Tibial nerve (tissue), 4 donors: ENCODE results near the gene DZIP1L. TPM values are rescaled to one million over a fixed set of nuclear protein-coding genes. Genes with fewer than 3 reads are reported as not detected.

Source experiments
- DNase-seq, 2 donors: peaks; one replicate each; pipeline ENCODE4 v3.0.0-alpha.2; 2019; ENCODE audit warnings: low spot score in 2 of 2
- H3K27ac ChIP-seq, 4 donors: fragments of 200-600 bp; sonication (generic) in 3 of 4; one replicate each; pipeline ENCODE4 v1.5.1; 2017 to 2019; ENCODE audit warnings: mild to moderate bottlenecking in 1 of 4
- H3K27me3 ChIP-seq, 2 donors: fragments of 200-600 bp; sonication (generic) in 1 of 2; one replicate each; pipeline versions ENCODE4 v1.5.1 to v1.6.0; 2017 to 2019
- H3K36me3 ChIP-seq, 3 donors: fragments of 200-600 bp; sonication (generic); one replicate each; pipeline ENCODE4 v1.5.1; 2018 to 2019
- H3K4me1 ChIP-seq, 4 donors: fragments of 200-600 bp; sonication (generic) in 3 of 4; one replicate each; pipeline ENCODE4 v1.5.1; 2017 to 2019
- H3K4me3 ChIP-seq, 4 donors: fragments of 200-600 bp; sonication (generic) in 3 of 4; one replicate each; pipeline ENCODE4 v1.5.1; 2017 to 2019; ENCODE audit warnings: mild to moderate bottlenecking in 1 of 4, moderate library complexity in 1 of 4
- H3K9me3 ChIP-seq, 4 donors: fragments of 200-600 bp; sonication (generic) in 3 of 4; one replicate each; pipeline ENCODE4 v1.5.1; 2017 to 2019
- EP300 ChIP-seq, 2 donors: sonication (generic); formaldehyde crosslinking; IDR thresholded peaks; one replicate each; pipeline ENCODE4 v1.6.1; 2017; ENCODE audit warnings: antibody characterized with exemption in 2 of 2, mild to moderate bottlenecking in 1 of 2
- WGBS, 2 donors: methylation state at CpG; one replicate each; pipeline ENCODE4 v1.1.5; 2018; 5-methylcytosine and 5-hydroxymethylcytosine counted together
- total RNA-seq, 4 donors: library from RNA; depleted of rRNA; stranded (reverse); fragments of >200 nt; gene quantifications; one replicate each; pipeline ENCODE4 v1.1.0, GENCODE V29; 2016
- TF ChIP-seq, protein P1 (sequence below), 5 experiments: fragments of 200-600 bp in 3 of 5; fragments of 450-650 bp in 2 of 5; sonication (generic) in 3 of 5; IDR thresholded peaks; one replicate each; pipeline ENCODE4 v1.5.1; 2016 to 2019; ENCODE audit warnings: antibody characterized with exemption in 5 of 5, mild to moderate bottlenecking in 3 of 5, moderate library complexity in 2 of 5

The DZIP1L gene
- total RNA-seq, 4 donors from 2014 or later = 40.2 to 64.5 (median 42.8) TPM

DNA sequence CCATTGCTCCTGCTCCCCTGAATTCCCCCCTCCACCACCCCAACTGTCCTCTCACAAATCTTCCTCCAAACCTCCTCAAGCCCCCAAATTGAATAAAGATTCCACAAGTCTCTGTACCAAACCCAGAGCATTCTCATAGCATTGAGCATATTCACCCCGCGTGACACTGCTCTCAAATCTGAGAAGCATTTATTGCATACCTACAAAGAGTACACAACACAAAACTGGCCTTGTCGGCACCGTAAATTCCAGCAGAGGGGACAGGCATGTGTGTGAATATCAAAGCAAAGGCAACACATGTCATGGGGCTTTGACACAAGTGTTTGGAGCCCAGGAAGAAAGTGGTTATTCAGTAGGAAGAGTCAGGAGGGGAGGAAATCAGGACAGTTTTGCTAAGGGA lies 102.9 kb downstream of the DZIP1L start:
- Histone ChIP-seq H3K27ac (no peak overlapping the region), H3K9me3 (no peaks in the 10 kb centered on the region), H3K27me3 (no peaks in the 10 kb centered on the region), H3K36me3 (peaks cover 0 to 5% (median 0%) of the 10 kb centered on the region in 3 donors), H3K4me3 (no peak overlapping the region), H3K4me1 (no peaks in the 10 kb centered on the region)
- 85 to 87% methylated on average over 4 of the region's 4 CpGs for WGBS, 2 donors
- no peak for DNase-seq
- TF ChIP-seq EP300 (IDR thresholded peaks at IDR 0.05) = no peak
- TF ChIP-seq, protein P1, sequence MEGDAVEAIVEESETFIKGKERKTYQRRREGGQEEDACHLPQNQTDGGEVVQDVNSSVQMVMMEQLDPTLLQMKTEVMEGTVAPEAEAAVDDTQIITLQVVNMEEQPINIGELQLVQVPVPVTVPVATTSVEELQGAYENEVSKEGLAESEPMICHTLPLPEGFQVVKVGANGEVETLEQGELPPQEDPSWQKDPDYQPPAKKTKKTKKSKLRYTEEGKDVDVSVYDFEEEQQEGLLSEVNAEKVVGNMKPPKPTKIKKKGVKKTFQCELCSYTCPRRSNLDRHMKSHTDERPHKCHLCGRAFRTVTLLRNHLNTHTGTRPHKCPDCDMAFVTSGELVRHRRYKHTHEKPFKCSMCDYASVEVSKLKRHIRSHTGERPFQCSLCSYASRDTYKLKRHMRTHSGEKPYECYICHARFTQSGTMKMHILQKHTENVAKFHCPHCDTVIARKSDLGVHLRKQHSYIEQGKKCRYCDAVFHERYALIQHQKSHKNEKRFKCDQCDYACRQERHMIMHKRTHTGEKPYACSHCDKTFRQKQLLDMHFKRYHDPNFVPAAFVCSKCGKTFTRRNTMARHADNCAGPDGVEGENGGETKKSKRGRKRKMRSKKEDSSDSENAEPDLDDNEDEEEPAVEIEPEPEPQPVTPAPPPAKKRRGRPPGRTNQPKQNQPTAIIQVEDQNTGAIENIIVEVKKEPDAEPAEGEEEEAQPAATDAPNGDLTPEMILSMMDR (IDR thresholded peaks at IDR 0.05) = no peak

Other genes starting within 250 kb of the DZIP1L start
- not detected for gene CLDN18, start 105.4 kb downstream of the DZIP1L start, total RNA-seq
- gene A4GNT, start 16.8 kb upstream of the DZIP1L start, total RNA-seq = not detected
- gene DBR1, start 59.3 kb upstream of the DZIP1L start, total RNA-seq = 10 to 100 TPM in 2 of 4 donors, 1 to 10 TPM in 2; 9.0 to 12.8 (median 10.2) TPM
- gene ARMC8, start 71.7 kb upstream of the DZIP1L start, total RNA-seq = 10 to 100 TPM; 47.3 to 69.6 (median 55.7) TPM
- not detected for gene NME9, start 214.2 kb upstream of the DZIP1L start, total RNA-seq
- gene MRAS, start 233.0 kb upstream of the DZIP1L start, total RNA-seq = 100 to 1,000 TPM; 107 to 289 (median 171) TPM